ENCODE data around the gene EMC8. TPM values are rescaled to one million over a fixed set of nuclear protein-coding genes. Genes with fewer than 3 reads are reported as not detected.

Gene EMC8
- total RNA-seq, 4 donors from 2014 or later, result 11.8 to 26.6 (median 16.7) TPM

DNA sequence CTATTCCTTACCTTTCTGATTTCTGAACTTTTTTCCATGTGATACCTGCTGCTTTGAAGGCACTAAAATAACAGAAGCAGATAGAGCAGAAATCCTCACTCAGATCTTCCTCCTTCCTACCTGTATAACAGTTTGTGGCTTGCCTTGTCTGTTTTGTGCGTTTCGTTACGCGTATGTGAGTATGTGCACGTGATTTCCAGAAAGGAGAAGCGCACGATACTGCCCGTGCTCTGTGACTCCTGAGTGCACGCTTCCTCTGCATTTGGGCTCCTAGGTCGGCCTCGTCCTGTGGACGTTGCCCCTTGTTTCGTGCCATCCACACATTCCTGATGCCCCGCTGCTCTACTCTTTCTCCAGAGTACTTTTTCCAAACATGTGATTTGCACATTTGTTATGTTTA is 4.2 kb upstream of the EMC8 start:
- Histone ChIP-seq H3K27ac (no peak overlapping the region), H3K4me1 (peaks cover 0 to 11% of the 10 kb centered on the region in 2 donors), H3K27me3 (no peaks in the 10 kb centered on the region), H3K9me3 (no peaks in the 10 kb centered on the region), H3K36me3 (no peaks in the 10 kb centered on the region), H3K4me3 (no peak overlapping the region)
- intact Hi-C loops (cut with DNase I; ENCODE audit: low total_unique reads), result no loop called here
- TF ChIP-seq POLR2A (IDR thresholded peaks at IDR 0.05), result no peak
- TF ChIP-seq, protein P1, sequence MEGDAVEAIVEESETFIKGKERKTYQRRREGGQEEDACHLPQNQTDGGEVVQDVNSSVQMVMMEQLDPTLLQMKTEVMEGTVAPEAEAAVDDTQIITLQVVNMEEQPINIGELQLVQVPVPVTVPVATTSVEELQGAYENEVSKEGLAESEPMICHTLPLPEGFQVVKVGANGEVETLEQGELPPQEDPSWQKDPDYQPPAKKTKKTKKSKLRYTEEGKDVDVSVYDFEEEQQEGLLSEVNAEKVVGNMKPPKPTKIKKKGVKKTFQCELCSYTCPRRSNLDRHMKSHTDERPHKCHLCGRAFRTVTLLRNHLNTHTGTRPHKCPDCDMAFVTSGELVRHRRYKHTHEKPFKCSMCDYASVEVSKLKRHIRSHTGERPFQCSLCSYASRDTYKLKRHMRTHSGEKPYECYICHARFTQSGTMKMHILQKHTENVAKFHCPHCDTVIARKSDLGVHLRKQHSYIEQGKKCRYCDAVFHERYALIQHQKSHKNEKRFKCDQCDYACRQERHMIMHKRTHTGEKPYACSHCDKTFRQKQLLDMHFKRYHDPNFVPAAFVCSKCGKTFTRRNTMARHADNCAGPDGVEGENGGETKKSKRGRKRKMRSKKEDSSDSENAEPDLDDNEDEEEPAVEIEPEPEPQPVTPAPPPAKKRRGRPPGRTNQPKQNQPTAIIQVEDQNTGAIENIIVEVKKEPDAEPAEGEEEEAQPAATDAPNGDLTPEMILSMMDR (IDR thresholded peaks at IDR 0.05), result no peak
- no peak for DNase-seq

DNA sequence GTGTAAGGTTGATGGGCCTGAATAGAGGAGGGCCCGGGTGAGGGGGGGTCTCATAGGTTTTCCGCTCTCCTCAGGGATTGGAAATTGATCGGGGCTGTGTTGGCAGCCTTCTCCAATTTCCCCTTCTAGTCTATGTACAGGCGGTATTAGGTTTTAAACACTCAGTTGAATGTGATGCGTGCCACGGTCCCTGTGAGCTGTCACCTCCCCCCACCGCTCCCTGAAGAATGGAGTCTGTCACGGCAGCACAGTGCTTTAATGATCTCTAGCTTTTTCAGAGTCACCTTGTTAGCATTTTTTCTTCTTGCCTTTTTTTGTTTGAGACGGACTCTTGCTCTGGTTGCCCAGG is 951 bp upstream of the EMC8 start:
- TF ChIP-seq, protein P1 (IDR thresholded peaks at IDR 0.05), result no peak
- no peak for TF ChIP-seq POLR2A (IDR thresholded peaks at IDR 0.05)
- Histone ChIP-seq H3K9me3 (no peaks in the 10 kb centered on the region), H3K36me3 (no peaks in the 10 kb centered on the region), H3K27me3 (no peaks in the 10 kb centered on the region), H3K4me3 (peak overlapping the region; percentile 84 to 89), H3K4me1 (peaks cover 5 to 17% of the 10 kb centered on the region in 2 donors), H3K27ac (peak overlapping the region; percentile 81 to 82)
- intact Hi-C loops (cut with DNase I; ENCODE audit: low total_unique reads), result no loop called here
- DNase-seq, result no peak

DNA sequence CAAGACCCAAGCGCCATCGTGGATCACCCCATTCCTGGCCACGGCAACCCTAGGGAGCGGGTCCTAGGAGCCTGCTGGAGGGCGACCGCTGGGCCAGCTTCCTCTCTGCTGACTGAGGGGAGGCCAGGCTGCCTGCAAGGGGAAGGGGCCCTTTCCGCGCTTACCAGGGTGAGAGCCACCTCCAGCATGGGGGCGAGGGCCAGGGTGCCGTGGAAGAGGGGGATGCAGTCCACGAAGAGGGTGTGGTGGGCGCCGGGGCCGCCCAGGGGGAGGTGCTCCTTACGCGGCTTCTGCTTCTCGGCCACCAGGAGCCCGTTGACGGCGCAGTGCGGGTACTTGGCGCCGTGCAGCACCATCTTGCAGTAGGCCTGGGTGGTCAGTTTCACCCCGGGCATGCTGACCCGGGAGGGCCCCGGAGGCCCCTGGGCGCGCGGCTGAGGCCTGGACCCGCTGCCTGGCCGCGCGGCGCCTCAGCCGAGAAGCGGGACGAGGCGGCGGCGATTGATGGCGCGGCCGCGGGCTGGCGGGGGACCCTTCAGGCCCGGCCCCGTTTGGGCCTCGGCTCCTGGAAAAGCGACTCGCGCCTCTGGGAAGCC is 345 bp downstream of the EMC8 start:
- TF ChIP-seq POLR2A (IDR thresholded peaks at IDR 0.05), result no peak
- TF ChIP-seq, protein P1 (IDR thresholded peaks at IDR 0.05), result no peak
- H3K36me3 ChIP-seq, result no peaks in the 10 kb centered on the region
- H3K27ac ChIP-seq, result peak overlapping the region; percentile 81 to 82
- H3K4me3 ChIP-seq, result peak overlapping the region; percentile 84 to 89
- H3K9me3 ChIP-seq, result no peaks in the 10 kb centered on the region
- no peaks in the 10 kb centered on the region for H3K27me3 ChIP-seq
- intact Hi-C loops (cut with DNase I; ENCODE audit: low total_unique reads), result no loop called here
- no peak for DNase-seq
- peaks cover 5 to 17% of the 10 kb centered on the region in 2 donors for H3K4me1 ChIP-seq

DNA sequence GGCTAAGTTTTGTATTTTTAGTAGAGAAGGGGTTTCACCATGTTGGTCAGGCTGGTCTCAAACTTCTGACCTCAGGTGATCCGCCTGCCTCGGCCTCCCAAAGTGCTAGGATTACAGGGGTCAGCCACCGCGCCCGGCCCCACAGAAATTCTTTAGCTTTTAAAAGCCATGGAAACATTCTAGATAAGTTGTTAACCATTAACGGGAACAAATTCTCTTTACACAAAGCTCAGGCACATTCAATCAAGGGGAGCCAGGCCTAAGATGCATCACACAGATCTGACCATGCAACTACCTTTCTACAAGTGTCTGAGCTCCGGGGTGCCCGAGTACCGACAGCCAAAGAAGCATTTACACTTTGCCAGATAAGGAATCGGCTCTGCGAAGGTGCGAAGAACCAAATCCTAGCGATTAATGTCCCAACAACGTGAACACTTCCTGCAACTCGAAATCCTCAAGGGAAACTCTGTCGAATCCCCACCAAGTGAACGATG is 1.0 kb downstream of the EMC8 start:
- no peaks in the 10 kb centered on the region for H3K27me3 ChIP-seq
- H3K9me3 ChIP-seq, result no peaks in the 10 kb centered on the region
- intact Hi-C loops (cut with DNase I; ENCODE audit: low total_unique reads), result no loop called here
- H3K36me3 ChIP-seq, result no peaks in the 10 kb centered on the region
- H3K4me1 ChIP-seq, result peaks cover 5 to 17% of the 10 kb centered on the region in 2 donors
- no peak for DNase-seq
- TF ChIP-seq POLR2A (IDR thresholded peaks at IDR 0.05), result no peak
- TF ChIP-seq, protein P1 (IDR thresholded peaks at IDR 0.05), result no peak
- no peak overlapping the region for H3K27ac ChIP-seq
- H3K4me3 ChIP-seq, result peak overlapping the region; percentile 84 to 89

DNA sequence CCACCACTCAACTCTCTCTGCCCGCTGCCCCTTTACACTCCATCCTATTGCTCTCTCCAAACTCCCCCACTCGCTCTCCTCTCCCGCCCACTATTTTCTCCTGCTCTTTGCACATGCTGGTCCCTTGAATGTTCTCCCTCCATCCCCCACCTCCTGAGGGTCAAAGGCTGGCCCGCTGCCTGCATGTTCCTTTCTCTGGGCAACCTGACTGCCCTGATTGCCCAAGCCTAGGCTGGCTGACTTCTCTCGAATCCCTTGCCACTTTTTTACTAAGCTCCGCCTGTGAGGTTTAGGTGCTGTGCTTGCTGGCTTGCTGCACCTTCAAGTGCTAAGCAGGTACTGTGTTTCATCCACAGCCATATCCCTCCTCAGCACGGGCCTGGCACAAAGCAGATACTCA is 2.7 kb downstream of the EMC8 start:
- H3K36me3 ChIP-seq, result no peaks in the 10 kb centered on the region
- no peaks in the 10 kb centered on the region for H3K27me3 ChIP-seq
- TF ChIP-seq, protein P1 (IDR thresholded peaks at IDR 0.05), result no peak
- no peak for TF ChIP-seq POLR2A (IDR thresholded peaks at IDR 0.05)
- intact Hi-C loops (cut with DNase I; ENCODE audit: low total_unique reads), result no loop called here
- H3K4me1 ChIP-seq, result peaks cover 5 to 17% of the 10 kb centered on the region in 2 donors
- H3K27ac ChIP-seq, result no peak overlapping the region
- H3K9me3 ChIP-seq, result no peaks in the 10 kb centered on the region
- DNase-seq, result no peak
- no peak overlapping the region for H3K4me3 ChIP-seq

All from uterus (tissue), 4 donors.